MG63 (cell line): ENCODE results near the gene SLC25A29. TPM values are rescaled to one million over a fixed set of nuclear protein-coding genes. Genes with fewer than 3 reads are reported as not detected.

Experiments
- DNase-seq: peaks from one replicate; pipeline ENCODE4 v3.0.0-alpha.2; 2020
- H3K27me3 ChIP-seq: fragments of 250-450 bp; sonication (Bioruptor Pico); 2 replicates; pipeline ENCODE4 v1.5.1; 2020; ENCODE audit warnings: mild to moderate bottlenecking, moderate library complexity
- H3K36me3 ChIP-seq: fragments of 250-450 bp; sonication (Bioruptor Pico); 2 replicates; pipeline ENCODE4 v1.5.1; 2020; ENCODE audit warnings: mild to moderate bottlenecking, moderate library complexity
- H3K4me3 ChIP-seq: fragments of 250-450 bp; sonication (Bioruptor Pico); 2 replicates; pipeline ENCODE4 v1.5.1; 2020; ENCODE audit warnings: mild to moderate bottlenecking, moderate library complexity
- H3K9me3 ChIP-seq: fragments of 250-450 bp; sonication (Bioruptor Pico); 2 replicates; pipeline ENCODE4 v1.5.1; 2020; ENCODE audit warnings: mild to moderate bottlenecking, moderate library complexity
- total RNA-seq: library from RNA; depleted of rRNA; stranded (reverse); fragments of >200 nt; shearing (Covaris generic); gene quantifications from 2 replicates; pipeline ENCODE4 v1.2.3, GENCODE V29; 2014; ENCODE audit warnings: low replicate concordance

SLC25A29 gene
- total RNA-seq, 1 experiment from 2014 or later = 9.6 TPM

GRCh38 chr14:100336618-100337530, 30.6 kb upstream of the SLC25A29 start:
- H3K4me3 ChIP-seq = no peak overlapping the region
- no peak for DNase-seq
- no peaks in the 10 kb centered on the region for H3K9me3 ChIP-seq
- peaks cover 10% of the 10 kb centered on the region; the same call in 1 of the 2 replicates for H3K36me3 ChIP-seq
- no peaks in the 10 kb centered on the region for H3K27me3 ChIP-seq

GRCh38 chr14:100334904-100335303, 28.7 kb upstream of the SLC25A29 start:
- DNase-seq = no peak
- H3K9me3 ChIP-seq = no peaks in the 10 kb centered on the region
- peaks cover 9% of the 10 kb centered on the region; the same call in 1 of the 2 replicates for H3K36me3 ChIP-seq
- H3K4me3 ChIP-seq = no peak overlapping the region
- no peaks in the 10 kb centered on the region for H3K27me3 ChIP-seq

DNA sequence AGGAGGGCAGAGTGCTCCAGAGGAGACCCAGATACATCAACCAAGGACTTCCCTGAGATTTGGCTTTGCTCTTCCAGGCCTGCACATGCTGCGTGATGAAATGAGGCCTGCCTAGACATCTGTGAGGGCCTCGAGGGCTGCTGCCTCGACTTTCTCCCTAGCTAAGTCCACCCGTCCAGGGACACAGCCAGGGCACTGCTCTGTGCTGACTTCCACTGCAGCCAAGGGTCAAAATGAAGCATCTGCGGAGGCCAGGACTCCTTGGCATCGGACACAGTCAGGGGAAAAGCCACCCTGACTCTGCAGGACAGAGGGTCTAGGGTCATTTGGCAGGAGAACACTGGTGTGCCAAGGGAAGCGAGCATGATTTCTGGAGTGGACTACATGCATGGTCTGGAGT, 27.6 kb upstream of the SLC25A29 start:
- H3K27me3 ChIP-seq = no peaks in the 10 kb centered on the region
- no peak overlapping the region for H3K4me3 ChIP-seq
- H3K36me3 ChIP-seq = peaks cover 7% of the 10 kb centered on the region; the same call in 1 of the 2 replicates
- no peak for DNase-seq
- H3K9me3 ChIP-seq = no peaks in the 10 kb centered on the region

GRCh38 chr14:100333311-100333710, 27.1 kb upstream of the SLC25A29 start:
- H3K4me3 ChIP-seq = no peak overlapping the region
- DNase-seq = no peak
- H3K9me3 ChIP-seq = no peaks in the 10 kb centered on the region
- H3K36me3 ChIP-seq = peaks cover 7% of the 10 kb centered on the region; the same call in 1 of the 2 replicates
- H3K27me3 ChIP-seq = no peaks in the 10 kb centered on the region

GRCh38 chr14:100332797-100333196, 26.6 kb upstream of the SLC25A29 start:
- no peak for DNase-seq
- Histone ChIP-seq H3K36me3 (peaks cover 3% of the 10 kb centered on the region; the same call in 1 of the 2 replicates), H3K27me3 (no peaks in the 10 kb centered on the region), H3K4me3 (no peak overlapping the region), H3K9me3 (no peaks in the 10 kb centered on the region)

DNA sequence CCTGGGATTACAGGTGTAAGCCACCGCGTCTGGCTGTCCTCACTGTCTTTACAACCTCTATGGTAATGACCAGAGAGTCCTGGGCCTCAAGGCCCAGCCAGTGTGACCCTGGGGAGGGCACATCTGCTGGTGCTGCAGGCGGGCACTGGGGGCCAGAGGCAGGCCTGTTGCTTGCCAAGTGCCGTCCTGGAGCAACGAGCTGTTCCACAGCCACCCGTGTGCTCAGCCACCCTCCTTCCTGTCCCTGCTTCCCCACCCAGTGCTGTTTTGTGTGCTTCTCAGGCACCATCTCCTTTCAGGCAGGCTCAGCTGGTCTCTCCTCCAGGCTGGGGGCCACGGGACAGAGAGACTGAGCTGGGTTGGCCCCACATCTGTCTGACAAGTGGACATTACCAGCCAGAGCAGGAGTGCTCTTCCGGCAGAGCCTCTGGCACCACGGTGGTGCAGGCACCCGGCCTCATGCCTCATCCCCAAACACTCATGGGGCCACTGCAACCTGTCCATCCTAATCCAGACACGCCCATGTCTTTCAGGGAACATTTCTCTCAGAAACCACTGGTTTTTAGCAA, 25.9 kb upstream of the SLC25A29 start:
- peaks cover 3% of the 10 kb centered on the region; the same call in 1 of the 2 replicates for H3K36me3 ChIP-seq
- H3K27me3 ChIP-seq = no peaks in the 10 kb centered on the region
- no peak overlapping the region for H3K4me3 ChIP-seq
- no peaks in the 10 kb centered on the region for H3K9me3 ChIP-seq
- DNase-seq = no peak

- DNase-seq = no peak
Observed at GRCh38 chr14:100330388-100330931, 24.2 kb upstream of the SLC25A29 start.

GRCh38 chr14:100330007-100330344, 23.7 kb upstream of the SLC25A29 start:
- no peak for DNase-seq
- no peaks in the 10 kb centered on the region; the same call in 1 of the 2 replicates for H3K36me3 ChIP-seq
- no peak overlapping the region for H3K4me3 ChIP-seq
- no peaks in the 10 kb centered on the region for H3K27me3 ChIP-seq
- H3K9me3 ChIP-seq = no peaks in the 10 kb centered on the region

More at GRCh38 chr14:100330388-100330931, 24.2 kb upstream of the SLC25A29 start:
- Histone ChIP-seq H3K4me3 (no peak overlapping the region), H3K36me3 (no peaks in the 10 kb centered on the region; the same call in 1 of the 2 replicates), H3K27me3 (no peaks in the 10 kb centered on the region), H3K9me3 (no peaks in the 10 kb centered on the region)

DNA sequence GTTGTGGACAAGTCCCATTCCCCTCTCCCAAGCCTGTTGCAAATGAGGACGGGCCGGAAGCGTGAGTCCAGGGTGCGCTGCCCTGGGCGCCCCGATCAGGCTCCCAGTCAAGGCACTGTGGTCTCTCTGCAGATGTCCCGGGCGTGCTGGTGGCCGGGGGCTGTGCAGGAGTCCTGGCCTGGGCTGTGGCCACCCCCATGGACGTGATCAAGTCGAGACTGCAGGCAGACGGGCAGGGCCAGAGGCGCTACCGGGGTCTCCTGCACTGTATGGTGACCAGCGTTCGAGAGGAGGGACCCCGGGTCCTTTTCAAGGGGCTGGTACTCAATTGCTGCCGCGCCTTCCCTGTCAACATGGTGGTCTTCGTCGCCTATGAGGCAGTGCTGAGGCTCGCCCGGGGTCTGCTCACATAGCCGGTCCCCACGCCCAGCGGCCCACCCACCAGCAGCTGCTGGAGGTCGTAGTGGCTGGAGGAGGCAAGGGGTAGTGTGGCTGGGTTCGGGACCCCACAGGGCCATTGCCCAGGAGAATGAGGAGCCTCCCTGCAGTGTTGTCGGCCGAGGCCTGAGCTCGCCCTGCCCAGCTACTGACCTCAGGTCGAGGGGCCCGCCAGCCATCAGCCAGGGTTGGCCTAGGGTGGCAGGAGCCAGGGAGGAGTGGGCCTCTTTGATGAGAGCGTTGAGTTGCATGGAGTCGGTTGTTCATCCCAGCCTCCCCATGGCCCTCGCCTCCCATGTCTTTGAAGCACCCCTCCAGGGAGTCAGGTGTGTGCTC, 23.2 kb upstream of the SLC25A29 start:
- no peak overlapping the region for H3K4me3 ChIP-seq
- no peak for DNase-seq
- H3K27me3 ChIP-seq = no peaks in the 10 kb centered on the region
- H3K36me3 ChIP-seq = no peaks in the 10 kb centered on the region; the same call in 1 of the 2 replicates
- no peaks in the 10 kb centered on the region for H3K9me3 ChIP-seq

DNA sequence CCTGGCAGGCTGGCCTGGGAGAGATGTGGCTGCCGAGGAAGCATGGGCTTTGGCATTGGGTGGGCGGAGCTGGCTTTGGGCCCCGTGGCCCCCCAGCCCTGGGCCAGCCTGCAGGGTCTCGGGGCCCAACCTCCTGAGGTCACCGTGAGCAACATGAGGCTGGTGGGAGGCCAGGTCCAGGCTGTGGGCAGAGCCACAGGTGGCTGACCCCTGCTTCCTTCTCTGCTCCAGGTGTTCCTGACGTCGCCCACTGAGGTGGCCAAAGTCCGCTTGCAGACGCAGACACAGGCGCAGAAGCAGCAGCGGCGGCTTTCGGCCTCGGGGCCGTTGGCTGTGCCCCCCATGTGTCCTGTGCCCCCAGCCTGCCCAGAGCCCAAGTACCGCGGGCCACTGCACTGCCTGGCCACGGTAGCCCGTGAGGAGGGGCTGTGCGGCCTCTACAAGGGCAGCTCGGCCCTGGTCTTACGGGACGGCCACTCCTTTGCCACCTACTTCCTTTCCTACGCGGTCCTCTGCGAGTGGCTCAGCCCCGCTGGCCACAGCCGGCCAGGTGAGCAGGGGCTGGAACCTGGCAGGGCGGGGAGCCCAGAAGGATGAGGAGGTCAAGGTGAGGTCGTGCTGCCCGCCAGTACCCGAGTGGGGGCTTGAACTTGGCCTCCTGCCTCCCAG, 22.4 kb upstream of the SLC25A29 start:
- H3K27me3 ChIP-seq = no peaks in the 10 kb centered on the region
- H3K36me3 ChIP-seq = no peaks in the 10 kb centered on the region
- no peak overlapping the region for H3K4me3 ChIP-seq
- no peaks in the 10 kb centered on the region for H3K9me3 ChIP-seq
- no peak for DNase-seq

DNA sequence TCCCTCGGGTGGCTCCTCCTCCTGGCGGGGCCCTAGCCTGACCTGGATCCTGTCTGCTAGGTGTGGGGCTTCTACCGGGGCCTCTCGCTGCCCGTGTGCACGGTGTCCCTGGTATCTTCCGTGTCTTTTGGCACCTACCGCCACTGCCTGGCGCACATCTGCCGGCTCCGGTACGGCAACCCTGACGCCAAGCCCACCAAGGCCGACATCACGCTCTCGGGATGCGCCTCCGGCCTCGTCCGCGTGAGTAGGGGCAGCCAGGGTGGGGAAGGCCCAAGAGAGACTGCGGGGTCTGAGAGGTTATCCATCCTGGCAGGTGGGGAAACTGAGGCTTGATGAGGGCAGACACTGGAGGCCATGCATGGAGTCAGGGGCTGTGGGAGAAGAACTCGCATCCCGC, 20.9 kb upstream of the SLC25A29 start:
- H3K27me3 ChIP-seq = no peaks in the 10 kb centered on the region
- no peaks in the 10 kb centered on the region for H3K9me3 ChIP-seq
- H3K4me3 ChIP-seq = no peak overlapping the region
- no peaks in the 10 kb centered on the region for H3K36me3 ChIP-seq
- no peak for DNase-seq

DNA sequence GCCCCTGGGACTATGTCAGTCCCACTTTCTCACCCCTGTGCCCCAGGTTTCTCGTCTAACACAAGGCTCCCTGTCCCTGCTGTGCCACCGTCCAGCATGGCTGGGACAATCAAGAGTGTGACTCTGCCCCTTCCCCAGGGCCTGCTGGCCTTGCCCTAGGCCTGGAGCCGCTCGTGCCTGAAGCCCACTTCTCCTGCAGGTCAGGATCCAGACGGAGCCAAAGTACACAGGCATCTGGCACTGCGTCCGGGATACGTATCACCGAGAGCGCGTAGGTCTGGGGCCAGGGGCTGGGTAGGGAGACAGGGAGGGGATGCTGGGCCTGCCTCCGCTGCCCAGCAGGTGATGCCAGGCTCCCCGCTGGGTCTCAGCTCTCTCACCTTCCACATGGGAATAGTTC, 19.7 kb upstream of the SLC25A29 start:
- Histone ChIP-seq H3K36me3 (no peaks in the 10 kb centered on the region), H3K27me3 (no peaks in the 10 kb centered on the region), H3K4me3 (no peak overlapping the region), H3K9me3 (no peaks in the 10 kb centered on the region)
- DNase-seq = no peak

DNA sequence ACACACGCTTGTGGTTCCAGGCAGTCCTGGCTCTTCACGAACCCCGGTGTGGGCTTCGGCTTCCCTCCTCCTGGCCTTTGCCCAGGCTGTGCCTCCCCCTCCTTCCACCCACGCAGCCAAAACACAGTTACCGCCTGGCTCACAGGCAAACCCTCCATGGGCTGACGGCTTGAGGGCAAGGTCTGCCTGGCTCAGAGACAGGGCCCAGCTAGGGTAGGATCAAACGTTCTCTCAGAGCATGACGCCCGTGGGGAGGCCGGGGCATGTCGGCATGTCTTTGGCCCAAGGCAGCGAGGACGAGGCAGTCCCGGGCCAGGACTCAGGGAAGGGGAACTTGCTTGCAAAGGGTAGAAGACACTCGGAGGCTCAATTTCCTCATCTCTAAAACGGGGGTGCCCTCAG, 19.0 kb upstream of the SLC25A29 start:
- H3K27me3 ChIP-seq = no peaks in the 10 kb centered on the region
- no peak for DNase-seq
- no peaks in the 10 kb centered on the region for H3K36me3 ChIP-seq
- H3K9me3 ChIP-seq = no peaks in the 10 kb centered on the region
- no peak overlapping the region for H3K4me3 ChIP-seq

GRCh38 chr14:100323942-100324307, 17.7 kb upstream of the SLC25A29 start:
- H3K4me3 ChIP-seq = no peak overlapping the region
- no peaks in the 10 kb centered on the region for H3K36me3 ChIP-seq
- no peaks in the 10 kb centered on the region for H3K27me3 ChIP-seq
- DNase-seq = no peak
- no peaks in the 10 kb centered on the region for H3K9me3 ChIP-seq

DNA sequence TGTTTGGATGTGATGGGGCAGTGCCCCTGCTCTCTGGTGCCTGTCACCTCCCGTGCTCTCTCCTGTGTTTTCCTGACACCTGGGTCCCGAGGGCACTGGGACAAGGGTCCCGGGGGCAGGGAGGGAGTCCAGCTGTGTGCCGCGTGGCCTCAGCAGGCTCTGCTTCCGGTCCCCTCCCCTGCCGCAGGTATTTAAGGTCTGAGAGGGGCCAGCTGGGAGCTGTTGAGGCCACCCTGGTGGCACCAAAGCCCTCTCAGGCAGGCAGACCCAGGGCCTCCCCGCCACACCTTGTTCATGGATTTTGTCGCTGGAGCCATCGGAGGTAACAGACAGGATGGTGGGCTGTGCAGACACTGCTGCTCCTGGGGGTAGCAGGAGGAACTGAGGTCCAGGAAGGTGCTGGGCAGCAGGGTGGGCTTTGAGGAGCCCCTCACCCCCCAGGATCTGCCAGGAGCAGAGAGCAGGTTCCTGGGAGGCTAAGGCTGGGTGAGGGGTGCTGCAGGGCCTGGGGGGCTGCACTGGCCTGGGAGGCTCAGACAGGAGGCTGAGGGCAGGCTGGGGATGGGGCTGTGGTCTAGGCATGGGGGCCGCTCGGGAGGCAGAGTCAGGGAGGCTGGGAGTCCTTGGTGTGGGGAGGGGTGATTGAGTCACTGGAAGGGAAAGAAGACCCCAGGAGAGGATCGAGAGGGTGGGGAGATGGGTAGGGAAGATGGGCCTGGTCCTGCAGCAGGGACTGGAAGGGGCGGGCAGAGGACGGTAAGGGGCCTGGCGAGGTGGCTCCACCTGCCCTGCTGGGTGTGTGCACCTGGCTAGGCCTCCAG, 17.1 kb upstream of the SLC25A29 start, which contains the start of gene SLC25A47:
Gene SLC25A47, plus strand, starts transcription at position 219 of the 821 bp plus-strand sequence. Its CDS starts 76 bp downstream, at position 295.
- Histone ChIP-seq H3K36me3 (no peaks in the 10 kb centered on the region), H3K4me3 (no peak within 1 kb of the TSS), H3K9me3 (no peaks in the 10 kb centered on the region), H3K27me3 (no peaks in the 10 kb centered on the region)
- no peak for DNase-seq
